ENCODE results near the gene STK39. TPM values are rescaled to one million over a fixed set of nuclear protein-coding genes. Genes with fewer than 3 reads are reported as not detected.
"Not testable (repeated sequence)": the region's sequence is repeated elsewhere in the genome, so short reads cannot be mapped to it uniquely, and the experiment has no call there.

The STK39 gene
- total RNA-seq, 1 experiment from 2014 or later, result 13.8 TPM

GRCh38 chr2:168277276-168277675 lies 29.9 kb upstream of the STK39 start:
- H3K27ac Mint-ChIP-seq (ENCODE audit: low read depth, unreplicated experiment), result no peak overlapping the region
- CTCF ChIA-PET, result no interaction called here
- no peaks in the 10 kb centered on the region for H3K36me3 Mint-ChIP-seq (ENCODE audit: insufficient read depth, unreplicated experiment)
- no peak for DNase-seq (ENCODE audit: unreplicated experiment)
- peaks cover 13% of the 10 kb centered on the region for H3K4me1 Mint-ChIP-seq (ENCODE audit: insufficient read depth, unreplicated experiment)
- H3K4me3 Mint-ChIP-seq (ENCODE audit: unreplicated experiment), result no peak overlapping the region
- TF ChIP-seq CTCF (IDR thresholded peaks at IDR 0.05; ENCODE audit: unreplicated experiment), result no peak
- no TSS peak for BruUV-seq (replicated peaks)
- no peaks in the 10 kb centered on the region for H3K27me3 Mint-ChIP-seq (ENCODE audit: insufficient read depth, unreplicated experiment)
- no peaks in the 10 kb centered on the region for H3K9me3 Mint-ChIP-seq (ENCODE audit: unreplicated experiment)
- POLR2A ChIA-PET, result no interaction called here
- intact Hi-C loops (cut with micrococcal nuclease), result no loop called here

- intact Hi-C loops (cut with micrococcal nuclease), result no loop called here
- Mint-ChIP-seq H3K4me1 (ENCODE audit: insufficient read depth, unreplicated experiment) (no peaks in the 10 kb centered on the region), H3K27me3 (ENCODE audit: insufficient read depth, unreplicated experiment) (no peaks in the 10 kb centered on the region), H3K36me3 (ENCODE audit: insufficient read depth, unreplicated experiment) (no peaks in the 10 kb centered on the region), H3K9me3 (ENCODE audit: unreplicated experiment) (no peaks in the 10 kb centered on the region), H3K4me3 (ENCODE audit: unreplicated experiment) (no peak overlapping the region), H3K27ac (ENCODE audit: low read depth, unreplicated experiment) (no peak overlapping the region)
- no TSS peak for BruUV-seq (replicated peaks)
- CTCF ChIA-PET, result interaction anchor here (0.6 kb wide), 1 partner anchor 634 kb away, joined by 4 read pairs; no protein-coding TSS in a partner anchor
- no peak for TF ChIP-seq CTCF (IDR thresholded peaks at IDR 0.05; ENCODE audit: unreplicated experiment)
- POLR2A ChIA-PET, result no interaction called here
- peak; percentile 11 for DNase-seq (ENCODE audit: unreplicated experiment)
These were observed 24.8 kb upstream of the STK39 start for GRCh38 chr2:168272225-168272624.

GRCh38 chr2:168262926-168263325 lies 15.5 kb upstream of the STK39 start:
- H3K27ac Mint-ChIP-seq (ENCODE audit: low read depth, unreplicated experiment); intact Hi-C loops (cut with micrococcal nuclease); H3K27me3 Mint-ChIP-seq (ENCODE audit: insufficient read depth, unreplicated experiment); H3K4me1 Mint-ChIP-seq (ENCODE audit: insufficient read depth, unreplicated experiment); DNase-seq (ENCODE audit: unreplicated experiment); CTCF ChIA-PET; H3K4me3 Mint-ChIP-seq (ENCODE audit: unreplicated experiment); H3K36me3 Mint-ChIP-seq (ENCODE audit: insufficient read depth, unreplicated experiment); BruUV-seq (replicated peaks); H3K9me3 Mint-ChIP-seq (ENCODE audit: unreplicated experiment): not testable (repeated sequence)
- POLR2A ChIA-PET, result interaction anchor here (1.8 kb wide), 1 partner anchor 11 kb away, joined by 7 read pairs; no protein-coding TSS in a partner anchor

- Mint-ChIP-seq H3K4me1 (ENCODE audit: insufficient read depth, unreplicated experiment) (peaks cover 8% of the 10 kb centered on the region), H3K4me3 (ENCODE audit: unreplicated experiment) (no peak overlapping the region), H3K36me3 (ENCODE audit: insufficient read depth, unreplicated experiment) (no peaks in the 10 kb centered on the region), H3K27ac (ENCODE audit: low read depth, unreplicated experiment) (no peak overlapping the region), H3K27me3 (ENCODE audit: insufficient read depth, unreplicated experiment) (no peaks in the 10 kb centered on the region), H3K9me3 (ENCODE audit: unreplicated experiment) (no peaks in the 10 kb centered on the region)
- no peak for TF ChIP-seq CTCF (IDR thresholded peaks at IDR 0.05; ENCODE audit: unreplicated experiment)
- intact Hi-C loops (cut with micrococcal nuclease), result no loop called here
- POLR2A ChIA-PET, result interaction anchor here (0.7 to 1.2 kb wide), 3 partner anchors 12 to 1061 kb away, joined by 3 read pairs; no protein-coding TSS in a partner anchor
- DNase-seq (ENCODE audit: unreplicated experiment), result no peak
- no TSS peak for BruUV-seq (replicated peaks)
- CTCF ChIA-PET, result interaction anchor here (0.8 to 1.1 kb wide), 2 partner anchors 38 to 137 kb away, joined by 3 to 4 read pairs; no protein-coding TSS in a partner anchor
These were observed 9.1 kb upstream of the STK39 start for GRCh38 chr2:168256448-168256847.

GRCh38 chr2:168255866-168256265 lies 8.5 kb upstream of the STK39 start:
- no peak for DNase-seq (ENCODE audit: unreplicated experiment)
- no TSS peak for BruUV-seq (replicated peaks)
- CTCF ChIA-PET, result interaction anchor here (1.1 to 1.2 kb wide), 2 partner anchors 37 to 46 kb away, joined by 3 read pairs; no protein-coding TSS in a partner anchor
- Mint-ChIP-seq H3K9me3 (ENCODE audit: unreplicated experiment) (no peaks in the 10 kb centered on the region), H3K27me3 (ENCODE audit: insufficient read depth, unreplicated experiment) (no peaks in the 10 kb centered on the region), H3K27ac (ENCODE audit: low read depth, unreplicated experiment) (no peak overlapping the region), H3K4me3 (ENCODE audit: unreplicated experiment) (no peak overlapping the region), H3K36me3 (ENCODE audit: insufficient read depth, unreplicated experiment) (no peaks in the 10 kb centered on the region), H3K4me1 (ENCODE audit: insufficient read depth, unreplicated experiment) (peaks cover 8% of the 10 kb centered on the region)
- TF ChIP-seq CTCF (IDR thresholded peaks at IDR 0.05; ENCODE audit: unreplicated experiment), result no peak
- POLR2A ChIA-PET, result no interaction called here
- intact Hi-C loops (cut with micrococcal nuclease), result no loop called here

Data from MCF 10A (cell line).